Cardiac atrium fibroblast (primary cell): ENCODE data around the gene RFPL4AL1. TPM values are rescaled to one million over a fixed set of nuclear protein-coding genes. Genes with fewer than 3 reads are reported as not detected.

Experiments
- total RNA-seq: library from RNA; depleted of rRNA; stranded (reverse); fragments of >200 nt; gene quantifications from 2 replicates; pipeline ENCODE4 v1.2.3, GENCODE V29; 2015

Gene RFPL4AL1
- not detected in 2 replicates for total RNA-seq

DNA sequence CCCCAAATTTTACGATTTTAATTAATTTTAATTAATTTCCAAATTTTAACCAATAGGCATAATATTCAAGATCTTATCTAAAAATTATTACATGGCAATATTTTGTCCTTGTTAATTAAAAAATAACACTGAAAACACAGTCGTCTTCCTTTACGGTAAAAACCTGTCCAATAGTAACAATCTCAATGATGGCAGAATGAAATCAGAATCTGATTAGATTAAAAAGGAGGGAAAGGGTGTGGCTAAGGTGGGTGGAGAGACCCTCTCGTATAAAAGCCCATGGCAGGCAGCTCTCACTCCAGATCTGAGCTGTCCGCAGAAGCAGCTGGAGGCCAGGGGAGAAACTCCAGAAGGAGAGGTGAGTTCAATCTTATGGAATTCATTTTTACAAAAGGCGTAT lies at the start of gene RFPL4AL1:
Gene RFPL4AL1, plus strand, starts transcription at position 301 of the 400 bp plus-strand sequence. CDS start 2,687 bp downstream, outside the sequence.

DNA sequence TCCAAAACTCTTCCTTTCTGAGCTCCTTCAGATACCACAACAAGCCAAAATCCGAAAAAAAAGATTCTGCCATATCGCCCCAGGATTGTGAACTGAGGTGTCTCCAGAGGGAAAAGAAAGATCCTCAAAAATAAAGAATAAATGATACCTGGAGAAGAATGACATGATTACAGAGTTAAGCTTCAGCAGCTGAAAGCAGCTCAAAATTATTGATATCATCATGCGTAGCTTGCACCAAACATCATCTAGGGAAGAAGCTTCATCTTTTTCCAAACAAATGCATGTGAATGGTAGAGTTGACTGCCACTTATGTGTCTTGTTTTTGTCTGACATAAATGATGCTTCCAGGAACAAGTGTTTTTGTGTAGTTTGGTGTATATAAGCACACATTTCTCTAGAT lies 30.6 kb upstream of the RFPL4AL1 start, which contains the start of gene NLRP9:
Gene NLRP9, minus strand, starts transcription at position 101 of the 400 bp plus-strand sequence. Its CDS starts 28 bp downstream, at position 73.

DNA sequence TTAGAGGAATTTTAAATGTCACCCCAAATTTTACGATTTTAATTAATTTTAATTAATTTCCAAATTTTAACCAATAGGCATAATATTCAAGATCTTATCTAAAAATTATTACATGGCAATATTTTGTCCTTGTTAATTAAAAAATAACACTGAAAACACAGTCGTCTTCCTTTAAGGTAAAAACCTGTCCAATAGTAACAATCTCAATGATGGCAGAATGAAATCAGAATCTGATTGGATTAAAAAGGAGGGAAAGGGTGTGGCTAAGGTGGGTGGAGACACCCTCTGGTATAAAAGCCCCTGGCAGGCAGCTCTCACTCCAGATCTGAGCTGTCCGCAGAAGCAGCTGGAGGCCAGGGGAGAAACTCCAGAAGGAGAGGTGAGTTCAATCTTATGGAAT lies 10.1 kb upstream of the RFPL4AL1 start, which contains the start of gene RFPL4A:
Gene RFPL4A, plus strand, starts transcription at position 301 of the 400 bp plus-strand sequence. CDS start 2,704 bp downstream, outside the sequence.

Other genes with a start within 250 kb of the RFPL4AL1 start
- not detected in 2 replicates for gene SBK2, start 232.0 kb upstream of the RFPL4AL1 start, total RNA-seq
- not detected in 2 replicates for gene SBK3, start 223.6 kb upstream of the RFPL4AL1 start, total RNA-seq
- gene ZNF579, start 188.3 kb upstream of the RFPL4AL1 start, total RNA-seq: 4.5 and 6.5 TPM in 2 replicates
- 2.6 and 7.6 TPM in 2 replicates for gene FIZ1, start 169.6 kb upstream of the RFPL4AL1 start, total RNA-seq
- gene ZNF524, start 168.8 kb upstream of the RFPL4AL1 start, total RNA-seq: 5.4 and 8.1 TPM in 2 replicates
- 2.9 and 5.8 TPM in 2 replicates for gene ZNF865, start 163.5 kb upstream of the RFPL4AL1 start, total RNA-seq
- 2.9 and 6.1 TPM in 2 replicates for gene ZNF784, start 144.6 kb upstream of the RFPL4AL1 start, total RNA-seq
- 10.0 and 22.4 TPM in 2 replicates for gene ZNF580, start 128.1 kb upstream of the RFPL4AL1 start, total RNA-seq
- gene ZNF581, start 125.5 kb upstream of the RFPL4AL1 start, total RNA-seq: 20.0 and 43.3 TPM in 2 replicates
- 8.5 and 20.3 TPM in 2 replicates for gene CCDC106, start 120.9 kb upstream of the RFPL4AL1 start, total RNA-seq
- gene U2AF2, start 114.1 kb upstream of the RFPL4AL1 start, total RNA-seq: 88.6 and 122 TPM in 2 replicates
- gene EPN1, start 93.9 kb upstream of the RFPL4AL1 start, total RNA-seq: 128 and 139 TPM in 2 replicates
- not detected in 2 replicates for gene NLRP9, start 30.7 kb upstream of the RFPL4AL1 start, total RNA-seq
- not detected in 2 replicates for gene RFPL4A, start 10.0 kb upstream of the RFPL4AL1 start, total RNA-seq
- not detected in 2 replicates for gene NLRP11, start 62.9 kb downstream of the RFPL4AL1 start, total RNA-seq
- gene NLRP4, start 67.4 kb downstream of the RFPL4AL1 start, total RNA-seq: not detected in 2 replicates
- not detected in 2 replicates for gene NLRP13, start 163.2 kb downstream of the RFPL4AL1 start, total RNA-seq
- gene NLRP8, start 178.7 kb downstream of the RFPL4AL1 start, total RNA-seq: not detected in 2 replicates
- gene NLRP5, start 217.7 kb downstream of the RFPL4AL1 start, total RNA-seq: not detected in 2 replicates